GM12878 (cell line): ENCODE results near the gene BTG2. TPM values are rescaled to one million over a fixed set of nuclear protein-coding genes. Genes with fewer than 3 reads are reported as not detected.

ENCODE experiments used
- ATAC-seq: fragments of 200-7000 bp; cut with Tn5 transposase; 3 replicates; pipeline ENCODE4 v1.9.1; 2020; ENCODE audit warnings: mild to moderate bottlenecking, moderate library complexity
- BruUV-seq: library from RNA; stranded (reverse); fragments of 400-500 nt; replicated peaks from 2 replicates; lab custom pipeline; 2021; lab: Mats Ljungman, UMichigan
- CTCF ChIA-PET: fragments of 300-600 bp; sonication (Branson Sonifier 250); formaldehyde crosslinking; extraction: SDS; loops from one replicate; lab custom pipeline; 2021; ENCODE audit warnings: inconsistent platforms; lab: Yijun Ruan, JAX
- POLR2A ChIA-PET: fragments of 350-600 bp; formaldehyde crosslinking; extraction: SDS; loops from one replicate; lab custom pipeline; 2021; ENCODE audit warnings: inconsistent platforms; lab: Charles Lee
- RAD21 ChIA-PET: fragments of 300-600 bp; sonication (Branson Sonifier 250); formaldehyde crosslinking; loops from one replicate; lab custom pipeline; 2023; ENCODE audit warnings: antibody characterized with exemption; ENCODE audit not compliant: unreplicated experiment; lab: Charles Lee
- SMC1A ChIA-PET: fragments of 300-600 bp; sonication (Branson Sonifier 250); formaldehyde crosslinking; loops from one replicate; lab custom pipeline; 2023; ENCODE audit not compliant: unreplicated experiment, uncharacterized antibody; lab: Charles Lee
- DNase-seq: peaks from one replicate; pipeline ENCODE4 v3.0.0-alpha.2; 2011; ENCODE audit warnings: low read depth, low spot score
- FAIRE-seq: peaks from 3 replicates; lab custom pipeline; 2011; peaks lifted over from hg19 to GRCh38; lab: Jason Lieb, UNC
- H2AFZ ChIP-seq: 2 replicates; pipeline ENCODE4 v1.6.0; 2011; ENCODE audit warnings: low read depth, low read length, control low read depth; ENCODE audit not compliant: control insufficient read depth
- H3K27ac ChIP-seq: 2 replicates; pipeline ENCODE4 v1.5.1; 2011; ENCODE audit warnings: control low read depth; ENCODE audit not compliant: control insufficient read depth, insufficient read depth
- H3K27me3 ChIP-seq, 2 experiments: replicated peaks in 1 of 2; 2 replicates each; pipeline versions ENCODE4 v1.6.0 to v1.6.1; 2011; ENCODE audit warnings: low read length in 1 of 2; ENCODE audit not compliant: control insufficient read depth in 2 of 2, insufficient read depth in 2 of 2
- H3K36me3 ChIP-seq, 2 experiments: 2 replicates each; pipeline ENCODE4 v1.5.1; 2011; ENCODE audit warnings: low read length in 1 of 2; ENCODE audit not compliant: control insufficient read depth in 2 of 2, insufficient read depth in 2 of 2
- H3K4me1 ChIP-seq: 2 replicates; pipeline ENCODE4 v1.6.1; 2011; ENCODE audit warnings: mild to moderate bottlenecking, low read length, moderate library complexity, mixed read lengths; ENCODE audit not compliant: control insufficient read depth, insufficient read depth
- H3K4me2 ChIP-seq: 2 replicates; pipeline ENCODE4 v1.6.0; 2011; ENCODE audit warnings: control low read depth; ENCODE audit not compliant: control insufficient read depth, insufficient read depth
- H3K4me3 ChIP-seq: fragments of 200-600 bp; sonication (generic); 2 replicates; pipeline ENCODE4 v1.5.1; 2016
- H3K79me2 ChIP-seq: 2 replicates; pipeline ENCODE4 v1.6.0; 2011; ENCODE audit warnings: low read length; ENCODE audit not compliant: control insufficient read depth, insufficient read depth
- H3K9ac ChIP-seq: 2 replicates; pipeline ENCODE4 v1.8.0; 2011; ENCODE audit warnings: low read length, control low read depth, mixed read lengths; ENCODE audit not compliant: control insufficient read depth, insufficient read depth
- H3K9me3 ChIP-seq: replicated peaks from 3 replicates; pipeline ENCODE4 v1.5.1; 2011; ENCODE audit warnings: mild to moderate bottlenecking, low read length; ENCODE audit not compliant: control insufficient read depth, insufficient read depth
- H4K20me1 ChIP-seq: 2 replicates; pipeline ENCODE4 v1.6.0; 2011; ENCODE audit not compliant: control insufficient read depth, insufficient read depth
- BHLHE40 ChIP-seq, 2 experiments: fragments of 450-650 bp in 1 of 2; IDR thresholded peaks; 2 replicates each; pipeline ENCODE4 v1.6.1; 2011 to 2017; ENCODE audit warnings: low read depth in 2 of 2, borderline replicate concordance in 1 of 2, improper control_type of control experiment in 1 of 2, low read length in 1 of 2, mild to moderate bottlenecking in 1 of 2
- HDAC6 ChIP-seq: fragments of 200-600 bp; sonication (generic); IDR thresholded peaks from one replicate; pipeline ENCODE4 v1.8.0; 2017; ENCODE audit warnings: antibody characterized with exemption; ENCODE audit not compliant: unreplicated experiment
- JUNB ChIP-seq: IDR thresholded peaks from 2 replicates; pipeline ENCODE4 v1.6.1; 2016; ENCODE audit warnings: antibody characterized with exemption, mild to moderate bottlenecking
- KLF5 ChIP-seq: fragments of 450-650 bp; IDR thresholded peaks from 2 replicates; pipeline ENCODE4 v1.6.1; 2014; ENCODE audit warnings: mild to moderate bottlenecking; ENCODE audit not compliant: partially characterized antibody
- MTA2 ChIP-seq: fragments of 450-650 bp; IDR thresholded peaks from 2 replicates; pipeline ENCODE4 v1.6.1; 2016; ENCODE audit warnings: low read depth, mild to moderate bottlenecking, moderate library complexity
- NFYA ChIP-seq: IDR thresholded peaks from 2 replicates; pipeline ENCODE4 v1.6.1; 2011; ENCODE audit warnings: low read depth, mild to moderate bottlenecking, low read length, improper control_type of control experiment, borderline replicate concordance
- PAX5 ChIP-seq: IDR thresholded peaks from 2 replicates; pipeline ENCODE4 v1.6.1; 2011; ENCODE audit warnings: low read depth, low read length, borderline replicate concordance
- RAD51 ChIP-seq: fragments of 450-650 bp; IDR thresholded peaks from 2 replicates; pipeline ENCODE4 v1.6.1; 2016; ENCODE audit warnings: moderate library complexity, mild to moderate bottlenecking, inconsistent platforms
- USF1 ChIP-seq: IDR thresholded peaks from 2 replicates; pipeline ENCODE4 v1.6.1; 2011; ENCODE audit warnings: borderline replicate concordance, low read depth, mild to moderate bottlenecking, moderate library complexity, mixed read lengths, low read length; ENCODE audit not compliant: insufficient read depth; ENCODE audit errors: extremely low read length
- WGBS: methylation state at CpG from one replicate; pipeline ENCODE4 v1.1.6; 2016; ENCODE audit warnings: low lambda C conversion rate; ENCODE audit not compliant: insufficient replicate concordance, insufficient coverage; ENCODE audit errors: missing lambda C conversion rate; 5-methylcytosine and 5-hydroxymethylcytosine counted together
- in situ Hi-C: fragments of 300-500 bp; cut with MboI; formaldehyde crosslinking; loops from 9 replicates; pipeline ENCODE4 v1.14.3; 2018; ENCODE audit warnings: mixed read lengths
- intact Hi-C: fragments of 100-400 bp; cut with micrococcal nuclease; formaldehyde crosslinking; loops from one replicate; pipeline ENCODE4 v1.14.2; 2022; ENCODE audit not compliant: unreplicated experiment
- polyA plus RNA-seq, 11 experiments: library from polyadenylated mRNA; depleted of rRNA in 4 of 11; unstranded in 6 of 11; stranded (reverse) in 5 of 11; fragments of >200 nt; fragmentation: Nextera tagmentation in 4 of 11; fragmentation: Illumina TruSeq in 1 of 11; extraction: Ambion mirVana in 4 of 11; extraction: Trizol in 1 of 11; gene quantifications; 1 replicate in 1 of 11; 2 replicates in 10 of 11; pipeline versions ENCODE4 v1.2.1 to v1.2.3, GENCODE V29; 2011 to 2016; ENCODE audit warnings: inconsistent platforms in 2 of 11, missing spikeins in 2 of 11, low read depth in 1 of 11
- total RNA-seq, 4 experiments: library from RNA; depleted of rRNA in 3 of 4; stranded (reverse); fragments of >200 nt in 3 of 4; fragmentation: Illumina TruSeq in 1 of 4; extraction: Trizol in 1 of 4; gene quantifications; 2 replicates each; pipeline versions ENCODE4 v1.2.1 to v1.2.3, GENCODE V29; 2013 to 2021

Gene BTG2
- total and polyA plus RNA-seq, 10 of the 15 experiments (the other 5 are each of a cell fraction or from before 2014, with no cell fraction given), result 23.3 to 160 (median 98.1) TPM

GRCh38 chr1:203301331-203301668, 4.0 kb upstream of the BTG2 start:
- peak overlapping the region; percentile 80 for H3K27ac ChIP-seq
- 0 out of 2 replicates have a peak, but pooled peaks cover 1% of the 10 kb centered on the region for H4K20me1 ChIP-seq
- H3K9ac ChIP-seq, result peak overlapping the region; percentile 38; the same call in 1 of the 2 replicates
- RAD21 ChIA-PET, result interaction anchor here (0.6 kb wide), 1 partner anchor 27 kb away, joined by 3 read pairs; no protein-coding TSS in a partner anchor
- peak overlapping the region; percentile 43; the same call in 1 of the 2 replicates for H3K4me3 ChIP-seq
- TF ChIP-seq JUNB (no peak), RAD51 (no peak)
- no peaks in the 10 kb centered on the region for H3K36me3 ChIP-seq
- ATAC-seq, result no peak
- in situ Hi-C loops (no loop called here), intact Hi-C loops (no loop called here)
- H3K4me1 ChIP-seq, result peaks cover 49% of the 10 kb centered on the region
- peak overlapping the region; percentile 37 for H2AFZ ChIP-seq
- peaks cover 24% of the 10 kb centered on the region for H3K79me2 ChIP-seq
- H3K4me2 ChIP-seq, result peak overlapping the region; percentile 91
- no peak for DNase-seq
- no peaks in the 10 kb centered on the region for H3K9me3 ChIP-seq
- no peak for FAIRE-seq
- H3K27me3 ChIP-seq, result no peaks in the 10 kb centered on the region
- CTCF ChIA-PET, result interaction anchor here (3.8 to 4.4 kb wide), 2 partner anchors 13 to 25 kb away, joined by 33 to 70 read pairs; no protein-coding TSS in a partner anchor
- no TSS peak for BruUV-seq
- SMC1A ChIA-PET, result interaction anchor here (3.5 kb wide), 2 partner anchors 16 to 24 kb away, joined by 13 to 74 read pairs; no protein-coding TSS in a partner anchor
- POLR2A ChIA-PET, result interaction anchor here (0.6 to 4.4 kb wide), 7 partner anchors 9 to 1644 kb away, joined by 3 to 146 read pairs (median 5); no protein-coding TSS in a partner anchor

- no peak overlapping the region for H3K4me3 ChIP-seq
- H3K36me3 ChIP-seq, result peaks cover 0 to 2% of the 10 kb centered on the region in 2 experiments; a peak in 3 of 4 replicates
- H3K27ac ChIP-seq, result no peak overlapping the region
- H3K4me1 ChIP-seq, result peaks cover 49% of the 10 kb centered on the region
- H3K79me2 ChIP-seq, result peaks cover 35% of the 10 kb centered on the region
- no peak for TF ChIP-seq MTA2
- TF ChIP-seq KLF5, result no peak
- no peak for TF ChIP-seq PAX5
- TF ChIP-seq HDAC6, result no peak
- TF ChIP-seq NFYA, result no peak
- TF ChIP-seq USF1, result no peak
- no peak for TF ChIP-seq BHLHE40 (IDR thresholded peaks at IDR 0.05; ENCODE audit: borderline replicate concordance in 1 of 2, low read depth in 2 of 2, low read length in 1 of 2)
- 87% methylated on average over 5 of the region's 7 CpGs for WGBS
- no peak overlapping the region for H2AFZ ChIP-seq
- ATAC-seq, result no peak
- ChIA-PET RAD21 (no interaction called here), POLR2A (interaction anchor here (0.7 to 4.4 kb wide), 2 partner anchors 15 to 313 kb away, joined by 7 to 146 read pairs; no protein-coding TSS in a partner anchor), CTCF (no interaction called here), SMC1A (interaction anchor here (0.6 kb wide), 1 partner anchor 34 kb away, joined by 3 read pairs; no protein-coding TSS in a partner anchor)
- H3K9ac ChIP-seq, result no peak overlapping the region
- in situ Hi-C loops, result no loop called here
- H4K20me1 ChIP-seq, result peaks cover 6% of the 10 kb centered on the region
- H3K4me2 ChIP-seq, result no peak overlapping the region
- no peaks in the 10 kb centered on the region for H3K27me3 ChIP-seq
- DNase-seq, result no peak
- FAIRE-seq, result no peak
- BruUV-seq, result no TSS peak
- intact Hi-C loops, result no loop called here
- no peaks in the 10 kb centered on the region for H3K9me3 ChIP-seq
Measured at GRCh38 chr1:203302456-203302855, 2.9 kb upstream of the BTG2 start.
